GM12801 (cell line): ENCODE measurements around the gene POLR3K.

Experiments used
- CTCF ChIP-seq: IDR thresholded peaks from one replicate; pipeline ENCODE4 v1.5.1; 2011; ENCODE audit warnings: control low read depth; ENCODE audit not compliant: insufficient read length; ENCODE audit errors: extremely low read depth

Gene POLR3K

DNA sequence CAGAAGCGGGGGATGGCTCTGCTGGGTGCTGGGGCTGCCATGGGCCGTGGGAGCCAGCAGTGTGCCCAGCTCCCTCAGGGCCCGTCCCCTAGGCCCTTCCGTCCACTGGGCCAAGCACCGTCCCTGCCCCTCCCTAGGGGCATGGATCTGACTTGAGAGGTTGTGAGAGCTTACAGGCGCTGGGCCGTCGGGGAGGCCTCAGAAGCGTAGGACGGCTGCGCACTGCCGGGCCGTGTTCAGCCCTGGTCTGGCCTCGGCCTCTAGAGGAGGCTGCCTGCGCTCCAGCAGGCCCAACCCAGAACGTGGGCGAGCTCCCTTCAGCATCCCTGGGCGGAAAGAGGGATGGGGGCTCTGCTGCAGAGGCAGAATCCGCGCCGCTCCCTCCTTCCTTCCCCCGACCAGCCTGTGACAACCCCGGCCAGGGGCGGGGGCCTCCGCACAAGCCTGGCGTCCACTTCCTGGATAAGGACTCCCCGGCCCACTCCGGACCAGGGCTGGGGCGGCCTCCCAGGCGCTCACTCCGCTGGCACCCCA, 23.9 kb upstream of the POLR3K start:
- TF ChIP-seq CTCF: no peak

GRCh38 chr16:76535-77272, 23.3 kb upstream of the POLR3K start:
- no peak for TF ChIP-seq CTCF

DNA sequence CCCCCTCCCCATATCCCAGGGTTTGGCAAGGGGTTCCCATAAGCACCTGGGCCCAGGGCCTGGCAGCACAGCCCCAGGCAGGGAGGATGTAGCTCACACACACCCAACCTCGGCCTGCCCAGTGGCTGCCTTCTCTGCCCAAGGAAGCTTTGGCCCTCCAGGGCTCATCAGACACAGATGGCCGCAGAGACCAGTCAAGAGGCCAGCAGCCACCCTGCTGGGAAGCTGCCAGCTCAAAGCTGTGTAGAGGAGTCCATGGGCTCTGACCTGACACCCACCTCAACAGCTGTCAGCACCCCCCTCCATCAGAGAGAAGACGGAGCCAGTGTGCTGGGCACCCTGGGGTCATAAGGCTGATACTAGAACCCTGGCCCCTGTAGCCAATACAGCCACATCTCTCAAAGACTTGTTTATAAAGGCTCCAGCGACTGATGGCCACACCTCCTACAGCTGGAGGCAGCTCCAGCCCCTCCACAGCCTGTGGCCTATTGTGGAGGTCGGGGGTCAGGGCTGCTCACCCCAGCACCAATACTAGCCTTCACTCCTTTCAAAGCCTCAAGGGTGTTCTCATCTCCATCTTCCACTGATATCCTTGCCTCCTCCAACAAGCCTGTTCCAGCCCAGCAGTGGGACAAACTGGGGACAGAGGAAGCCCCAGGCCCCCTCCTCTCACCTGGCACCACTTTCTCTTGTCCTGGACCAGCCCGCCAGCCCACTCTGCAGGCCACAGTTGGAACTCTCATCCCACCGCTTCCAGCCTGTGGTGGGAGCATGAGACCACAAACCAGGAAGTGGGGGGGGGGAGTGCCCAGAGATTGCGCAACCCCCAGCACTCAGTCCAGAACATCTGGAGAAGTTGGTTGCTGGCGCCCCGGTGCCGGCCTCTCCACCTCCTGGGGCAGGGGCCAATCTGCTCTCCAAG, 22.4 kb upstream of the POLR3K start:
- no peak for TF ChIP-seq CTCF

- no peak for TF ChIP-seq CTCF
These were observed 21.4 kb upstream of the POLR3K start for GRCh38 chr16:74747-75334.

DNA sequence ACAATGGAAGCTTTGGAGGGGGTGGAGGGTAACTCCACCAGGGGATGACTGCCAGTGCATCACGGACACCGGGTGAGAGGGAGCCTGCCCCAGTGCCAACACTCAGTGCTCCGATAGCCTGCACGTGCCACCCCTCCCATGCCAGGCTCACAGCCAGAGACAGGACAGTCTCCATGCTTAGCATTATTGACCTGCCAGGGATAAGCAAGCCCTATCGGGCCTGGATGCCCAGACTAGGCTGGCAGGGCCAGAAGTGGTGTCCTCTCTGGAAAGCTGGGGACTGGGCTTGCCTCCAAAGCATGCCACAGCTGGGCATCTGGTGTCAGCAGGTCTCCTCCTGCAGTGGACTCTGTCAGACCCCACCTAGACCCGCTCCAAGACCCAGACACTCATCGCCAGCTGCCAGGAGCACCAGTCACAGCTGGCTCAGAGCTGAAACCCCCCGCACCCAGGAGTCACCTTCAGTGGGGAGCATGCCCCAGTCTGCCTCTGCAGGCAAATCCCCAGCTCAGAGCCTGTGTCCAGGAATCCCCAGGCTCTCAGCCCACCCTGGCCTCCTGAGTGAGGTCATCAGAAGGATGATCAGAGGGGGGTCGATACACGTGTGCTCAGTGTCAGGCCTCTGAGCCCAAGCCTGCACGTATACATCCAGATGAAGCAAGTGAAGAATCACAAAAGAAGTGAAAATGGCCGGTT, 20.8 kb upstream of the POLR3K start:
- no peak for TF ChIP-seq CTCF

DNA sequence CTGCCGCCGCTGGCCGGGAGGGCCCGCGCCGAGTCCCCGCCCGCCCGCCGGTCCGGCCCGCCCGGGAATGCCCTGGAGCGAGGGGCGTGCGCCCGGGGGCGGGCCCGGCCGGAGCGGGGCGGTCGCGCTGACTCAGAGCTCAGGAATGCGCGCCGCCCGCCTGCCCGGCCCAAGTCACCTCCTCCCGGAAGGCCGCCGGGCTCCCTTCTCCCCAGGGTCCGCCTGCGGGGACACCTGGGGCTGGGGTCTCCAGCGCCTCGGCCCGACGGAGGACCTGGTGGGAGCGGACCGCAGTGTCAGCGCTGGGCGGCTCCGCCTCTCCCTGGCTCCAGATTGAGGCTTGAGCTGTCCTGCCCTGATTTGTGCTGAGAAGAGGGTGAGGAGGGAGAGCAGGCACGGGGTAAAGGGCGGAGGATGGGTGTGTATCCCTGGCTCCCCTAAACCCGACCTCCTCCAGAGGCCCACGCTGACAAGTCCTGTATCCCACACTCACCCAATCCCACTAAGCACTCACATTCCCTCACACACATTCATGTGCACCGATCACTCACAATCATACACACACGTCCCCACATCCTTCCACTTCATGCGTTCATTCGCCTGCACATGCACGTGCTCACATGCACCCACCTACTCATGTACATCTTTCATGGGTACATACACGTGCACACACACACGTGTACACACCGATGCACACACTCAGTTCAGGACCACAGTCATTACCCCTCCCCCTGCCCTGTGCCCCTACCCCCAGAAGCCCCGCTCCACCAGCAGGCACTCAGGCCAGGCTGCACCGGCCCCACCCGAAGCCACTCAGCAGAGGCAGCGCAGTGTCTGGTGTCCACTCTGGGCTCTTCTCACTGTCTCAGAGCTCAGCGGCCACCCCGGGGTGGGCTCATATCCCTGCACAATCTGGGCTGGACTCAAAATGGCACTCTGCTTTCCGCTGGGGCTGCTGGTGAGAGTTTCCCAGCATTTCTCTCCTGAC, 19.4 kb upstream of the POLR3K start, which contains the start of gene RHBDF1:
TSS of gene RHBDF1 (minus strand) at position 71 of the 988 bp plus-strand sequence. CDS start 7,616 bp downstream, outside the sequence.
- TF ChIP-seq CTCF: no peak
